ENCODE results near the gene MAGEB17. TPM values are rescaled to one million over a fixed set of nuclear protein-coding genes. Genes with fewer than 3 reads are reported as not detected.
"Not testable (repeated sequence)": the region's sequence is repeated elsewhere in the genome, so short reads cannot be mapped to it uniquely, and the experiment has no call there.

Gene MAGEB17
- total RNA-seq, 1 donor from 2014 or later = not detected

- TF ChIP-seq CTCF (IDR thresholded peaks at IDR 0.05) = no peak
- H3K4me3 Mint-ChIP-seq = no peak overlapping the region
- H3K27me3 Mint-ChIP-seq = no peaks in the 10 kb centered on the region
- H3K9me3 Mint-ChIP-seq = no peaks in the 10 kb centered on the region
- ChIA-PET CTCF (no interaction called here), POLR2A (no interaction called here)
- no peak overlapping the region for H3K27ac Mint-ChIP-seq
- H3K36me3 Mint-ChIP-seq (ENCODE audit: low read depth) = no peaks in the 10 kb centered on the region
- intact Hi-C loops (cut with micrococcal nuclease) = no loop called here
- no peak for DNase-seq
- H3K4me1 Mint-ChIP-seq = no peaks in the 10 kb centered on the region
- no peak for ATAC-seq (ENCODE audit: low read depth)
Observed at GRCh38 chrX:16155581-16156096, 11.6 kb upstream of the MAGEB17 start.

- intact Hi-C loops (cut with micrococcal nuclease) = no loop called here
- H3K9me3 Mint-ChIP-seq = no peaks in the 10 kb centered on the region
- CTCF ChIA-PET = no interaction called here
Observed at GRCh38 chrX:16156692-16157331, 10.5 kb upstream of the MAGEB17 start.

GRCh38 chrX:16160729-16161128 lies 6.6 kb upstream of the MAGEB17 start:
- H3K27me3 Mint-ChIP-seq = no peaks in the 10 kb centered on the region
- no peak overlapping the region for H3K4me3 Mint-ChIP-seq
- H3K4me1 Mint-ChIP-seq = no peaks in the 10 kb centered on the region
- TF ChIP-seq CTCF (IDR thresholded peaks at IDR 0.05) = no peak
- ATAC-seq (ENCODE audit: low read depth) = no peak
- no peaks in the 10 kb centered on the region for H3K36me3 Mint-ChIP-seq (ENCODE audit: low read depth)
- no peak overlapping the region for H3K27ac Mint-ChIP-seq
- POLR2A ChIA-PET = no interaction called here
- CTCF ChIA-PET = no interaction called here
- no peak for DNase-seq
- intact Hi-C loops (cut with micrococcal nuclease) = no loop called here
- no peaks in the 10 kb centered on the region for H3K9me3 Mint-ChIP-seq

More at GRCh38 chrX:16156692-16157331, 10.5 kb upstream of the MAGEB17 start:
- POLR2A ChIA-PET = no interaction called here
- no peak overlapping the region for H3K4me3 Mint-ChIP-seq
- TF ChIP-seq CTCF (IDR thresholded peaks at IDR 0.05) = no peak
- no peaks in the 10 kb centered on the region for H3K36me3 Mint-ChIP-seq (ENCODE audit: low read depth)
- no peak for ATAC-seq (ENCODE audit: low read depth)
- no peaks in the 10 kb centered on the region for H3K4me1 Mint-ChIP-seq
- H3K27ac Mint-ChIP-seq = no peak overlapping the region
- no peak for DNase-seq
- H3K27me3 Mint-ChIP-seq = no peaks in the 10 kb centered on the region

GRCh38 chrX:16161173-16161572 lies 6.1 kb upstream of the MAGEB17 start:
- H3K4me1 Mint-ChIP-seq; DNase-seq; H3K27ac Mint-ChIP-seq; intact Hi-C loops (cut with micrococcal nuclease); H3K36me3 Mint-ChIP-seq (ENCODE audit: low read depth); ATAC-seq (ENCODE audit: low read depth); H3K27me3 Mint-ChIP-seq; H3K4me3 Mint-ChIP-seq; H3K9me3 Mint-ChIP-seq; POLR2A ChIA-PET; CTCF ChIA-PET: not testable (repeated sequence)

- no peak for TF ChIP-seq CTCF (IDR thresholded peaks at IDR 0.05)
- Mint-ChIP-seq H3K9me3 (no peaks in the 10 kb centered on the region), H3K27me3 (no peaks in the 10 kb centered on the region), H3K36me3 (ENCODE audit: low read depth) (no peaks in the 10 kb centered on the region), H3K4me3 (no peak overlapping the region), H3K27ac (no peak overlapping the region), H3K4me1 (no peaks in the 10 kb centered on the region)
- no peak for ATAC-seq (ENCODE audit: low read depth)
- ChIA-PET POLR2A (no interaction called here), CTCF (no interaction called here)
- DNase-seq = no peak
- intact Hi-C loops (cut with micrococcal nuclease) = no loop called here
Observed at GRCh38 chrX:16162391-16162790, 4.9 kb upstream of the MAGEB17 start.

- no peaks in the 10 kb centered on the region for H3K4me1 Mint-ChIP-seq
- H3K27me3 Mint-ChIP-seq = no peaks in the 10 kb centered on the region
- ChIA-PET POLR2A (no interaction called here), CTCF (no interaction called here)
- no peak for TF ChIP-seq CTCF (IDR thresholded peaks at IDR 0.05)
- intact Hi-C loops (cut with micrococcal nuclease) = no loop called here
- ATAC-seq (ENCODE audit: low read depth) (no peak), DNase-seq (no peak)
- no peaks in the 10 kb centered on the region for H3K9me3 Mint-ChIP-seq
- no peaks in the 10 kb centered on the region for H3K36me3 Mint-ChIP-seq (ENCODE audit: low read depth)
- H3K27ac Mint-ChIP-seq = no peak overlapping the region
- no peak overlapping the region for H3K4me3 Mint-ChIP-seq
Observed at GRCh38 chrX:16164748-16165147, 2.5 kb upstream of the MAGEB17 start.
